Measurements from ENCODE around the gene MAD1L1.
A peak's percentile ranks its signal among the peaks of the same experiment; 100 is the strongest.

MAD1L1 gene

GRCh38 chr7:2034291-2035201 is 198.2 kb downstream of the MAD1L1 start:
- peak overlapping the region; percentile 23 for H3K4me3 Mint-ChIP-seq
- H3K27ac Mint-ChIP-seq, result no peak overlapping the region
- H3K27me3 Mint-ChIP-seq, result no peaks in the 10 kb centered on the region
- no peaks in the 10 kb centered on the region for H3K9me3 Mint-ChIP-seq
- H3K36me3 Mint-ChIP-seq, result peaks cover under 1% of the 10 kb centered on the region
- H3K4me1 Mint-ChIP-seq, result peaks cover 58% of the 10 kb centered on the region

DNA sequence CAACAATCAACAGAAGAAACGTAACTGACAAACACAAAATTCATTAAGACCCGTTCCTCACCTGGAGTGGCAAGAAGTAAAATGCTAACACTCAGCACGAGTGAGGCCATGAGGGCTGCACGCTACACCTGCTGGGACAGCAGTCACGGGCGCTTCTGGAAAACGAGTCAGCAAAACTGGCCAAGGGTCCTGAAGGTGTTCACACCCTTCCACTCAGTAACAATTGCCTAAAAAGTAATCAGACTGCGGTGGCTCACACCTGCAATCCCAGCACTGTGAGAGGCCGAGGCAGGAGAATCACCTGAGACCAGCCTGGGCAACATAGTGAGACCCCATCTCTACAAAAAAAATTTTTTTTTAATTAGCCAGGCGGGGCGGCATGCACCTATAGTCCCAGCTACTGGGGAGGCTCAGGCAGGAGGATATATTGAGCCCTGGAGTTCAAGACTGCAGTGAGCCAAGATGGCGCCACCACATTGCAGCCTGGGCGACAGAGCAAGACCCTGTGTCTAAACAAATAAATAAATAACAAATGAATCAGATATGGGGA is 199.1 kb downstream of the MAD1L1 start:
- no peaks in the 10 kb centered on the region for H3K27me3 Mint-ChIP-seq
- no peak overlapping the region for H3K4me3 Mint-ChIP-seq
- H3K36me3 Mint-ChIP-seq, result peaks cover 5% of the 10 kb centered on the region
- no peak overlapping the region for H3K27ac Mint-ChIP-seq
- peaks cover 52% of the 10 kb centered on the region for H3K4me1 Mint-ChIP-seq
- H3K9me3 Mint-ChIP-seq, result no peaks in the 10 kb centered on the region

DNA sequence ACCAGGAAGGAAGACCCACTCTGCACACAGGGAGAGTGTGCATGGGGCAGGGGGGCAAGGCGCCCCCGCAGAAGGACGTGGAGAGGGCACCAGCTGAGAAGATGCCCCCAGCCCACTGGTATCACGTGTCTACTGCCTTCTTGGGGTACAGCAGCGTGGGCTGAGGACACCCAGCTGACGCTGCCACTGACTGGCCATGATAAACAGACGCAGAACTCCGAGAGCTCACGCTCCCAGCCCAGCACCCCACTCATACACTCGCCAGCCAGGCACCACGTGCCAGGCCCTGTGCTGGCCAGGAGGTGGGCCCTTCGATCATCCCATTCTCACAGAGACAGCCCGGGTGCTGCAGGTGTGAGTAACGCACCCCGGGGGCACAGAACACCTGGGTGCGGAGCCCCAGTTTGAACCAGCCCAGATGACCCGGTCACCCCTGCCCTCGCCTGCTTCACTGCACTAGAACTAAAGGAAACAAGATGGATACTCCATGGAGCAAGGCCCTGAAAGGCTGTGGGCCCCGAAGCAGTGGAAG is 199.8 kb downstream of the MAD1L1 start:
- Mint-ChIP-seq H3K36me3 (peaks cover 9% of the 10 kb centered on the region), H3K4me3 (no peak overlapping the region)

DNA sequence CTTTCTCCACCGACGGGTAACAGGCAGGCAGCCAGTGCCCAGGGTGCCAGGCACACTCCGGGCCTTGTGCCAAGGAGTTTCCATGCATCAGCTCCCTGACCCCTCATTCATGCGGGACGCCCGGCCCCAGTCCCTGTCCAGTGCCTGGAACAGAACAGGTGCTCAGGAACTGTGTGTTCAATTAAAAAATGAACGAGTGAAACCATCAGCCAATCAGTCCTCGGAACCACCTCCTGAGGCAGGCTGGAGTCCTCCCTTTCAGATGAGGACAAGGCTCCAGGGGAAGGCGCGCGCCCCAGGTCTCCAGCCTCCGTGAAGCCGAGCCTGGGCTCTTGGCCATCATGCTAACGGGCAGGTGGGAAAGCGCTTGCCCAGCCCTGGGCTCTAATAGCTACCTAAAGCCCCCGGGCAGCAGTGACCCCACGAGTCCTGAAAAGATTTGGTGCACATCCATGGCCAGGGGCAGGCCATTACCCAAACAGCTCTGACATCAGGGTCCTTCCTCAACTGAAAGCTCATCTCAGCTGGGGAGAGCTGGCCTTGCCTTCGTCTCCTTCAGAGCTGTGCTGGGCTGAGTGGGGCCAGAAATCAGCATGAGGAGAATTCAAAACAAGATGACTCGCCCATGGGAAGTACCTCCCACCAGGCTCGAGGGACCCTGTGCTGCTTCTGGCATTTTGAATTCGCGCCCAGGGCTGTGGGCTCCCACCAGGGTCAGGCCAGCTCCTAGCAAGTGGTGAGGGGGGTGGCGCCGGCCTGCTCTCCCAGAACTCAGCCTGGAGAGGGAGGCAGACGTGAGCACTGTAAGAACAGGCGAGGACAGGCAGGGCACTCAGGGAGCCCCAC is 200.5 kb downstream of the MAD1L1 start:
- Mint-ChIP-seq H3K36me3 (peaks cover 16% of the 10 kb centered on the region), H3K4me1 (peaks cover 40% of the 10 kb centered on the region), H3K4me3 (no peak overlapping the region)

More for the DNA sequence above, 199.8 kb downstream of the MAD1L1 start:
- Mint-ChIP-seq H3K9me3 (peaks cover 4% of the 10 kb centered on the region), H3K27me3 (no peaks in the 10 kb centered on the region), H3K4me1 (peaks cover 47% of the 10 kb centered on the region), H3K27ac (no peak overlapping the region)

DNA sequence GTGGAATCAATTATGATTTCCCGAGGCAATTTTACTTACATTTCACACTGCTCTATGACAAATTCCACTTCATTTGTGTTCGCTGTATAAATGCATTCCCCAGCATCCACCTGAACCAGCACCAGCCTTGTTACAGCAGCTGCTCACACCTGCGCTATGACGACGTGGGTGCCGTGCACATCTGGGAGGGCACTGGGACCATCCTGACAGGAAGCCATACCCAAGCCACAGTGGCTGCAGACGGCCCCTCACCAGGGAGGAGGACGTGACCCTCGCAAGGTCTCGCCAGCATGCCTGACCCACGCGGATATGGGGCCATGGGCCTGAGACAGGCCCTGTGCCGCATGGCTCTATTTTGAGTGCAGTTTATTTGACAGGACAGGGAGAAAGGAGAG is 201.3 kb downstream of the MAD1L1 start:
- Mint-ChIP-seq H3K27ac (no peak overlapping the region), H3K27me3 (no peaks in the 10 kb centered on the region), H3K9me3 (peaks cover 13% of the 10 kb centered on the region), H3K36me3 (peaks cover 20% of the 10 kb centered on the region), H3K4me3 (peak overlapping the region; percentile 19), H3K4me1 (peaks cover 32% of the 10 kb centered on the region)

More for the DNA sequence above, 200.5 kb downstream of the MAD1L1 start:
- Mint-ChIP-seq H3K27me3 (no peaks in the 10 kb centered on the region), H3K27ac (no peak overlapping the region), H3K9me3 (peaks cover 9% of the 10 kb centered on the region)

DNA sequence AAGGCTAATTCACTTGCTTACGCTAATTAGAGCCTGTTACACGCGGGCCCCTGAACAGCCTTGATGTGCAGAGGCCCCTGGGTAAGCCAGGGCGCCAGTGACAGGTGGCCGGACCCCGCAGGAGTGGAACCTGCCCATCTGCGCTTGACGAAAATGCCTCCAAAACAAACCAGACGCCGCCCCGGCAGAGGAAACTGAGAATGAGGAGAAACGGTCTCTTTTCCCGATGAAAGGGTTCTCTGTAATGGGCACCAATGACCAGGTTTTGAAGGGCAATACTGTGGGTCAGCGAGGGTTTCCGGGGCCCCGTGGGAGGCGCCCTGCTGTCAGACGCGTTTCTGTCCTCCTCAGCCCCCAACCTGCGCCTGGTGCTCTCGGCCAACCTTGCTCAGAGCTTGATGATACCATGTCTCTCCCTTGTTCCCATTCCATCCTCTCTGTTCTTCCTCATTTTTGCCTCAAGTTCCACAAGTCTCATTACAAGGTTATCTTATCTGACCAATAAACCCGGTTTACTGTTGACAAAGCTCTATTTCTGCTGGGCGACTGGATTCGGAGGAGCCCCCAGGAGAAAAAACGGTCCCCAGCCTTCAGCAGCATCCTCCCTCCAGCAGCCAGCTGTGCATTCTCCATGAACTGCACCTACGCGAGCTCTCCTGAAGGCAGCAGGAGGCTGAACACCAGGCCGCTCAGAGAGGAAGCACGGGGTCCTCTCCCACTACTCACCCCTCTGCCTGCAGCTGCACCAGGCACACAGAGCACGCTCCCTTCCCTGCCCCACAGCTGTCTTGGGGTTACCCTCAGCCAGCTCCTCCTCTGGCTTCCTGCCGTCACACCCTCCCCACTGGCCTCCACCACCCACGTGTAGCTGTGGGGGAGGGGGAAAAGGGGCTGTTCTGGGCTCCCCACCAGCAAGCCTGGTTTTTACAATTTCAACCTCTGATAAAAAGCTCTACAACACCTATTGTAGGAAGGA is 202.0 kb downstream of the MAD1L1 start:
- Mint-ChIP-seq H3K9me3 (peaks cover 18% of the 10 kb centered on the region), H3K36me3 (peaks cover 26% of the 10 kb centered on the region), H3K4me1 (peaks cover 29% of the 10 kb centered on the region), H3K27ac (no peak overlapping the region), H3K27me3 (no peaks in the 10 kb centered on the region), H3K4me3 (peak overlapping the region; percentile 19)

GRCh38 chr7:2029936-2030335 is 202.8 kb downstream of the MAD1L1 start:
- H3K9me3 Mint-ChIP-seq, result peaks cover 18% of the 10 kb centered on the region
- H3K36me3 Mint-ChIP-seq, result peaks cover 26% of the 10 kb centered on the region
- no peaks in the 10 kb centered on the region for H3K27me3 Mint-ChIP-seq
- H3K27ac Mint-ChIP-seq, result no peak overlapping the region
- H3K4me3 Mint-ChIP-seq, result no peak overlapping the region
- peaks cover 29% of the 10 kb centered on the region for H3K4me1 Mint-ChIP-seq

DNA sequence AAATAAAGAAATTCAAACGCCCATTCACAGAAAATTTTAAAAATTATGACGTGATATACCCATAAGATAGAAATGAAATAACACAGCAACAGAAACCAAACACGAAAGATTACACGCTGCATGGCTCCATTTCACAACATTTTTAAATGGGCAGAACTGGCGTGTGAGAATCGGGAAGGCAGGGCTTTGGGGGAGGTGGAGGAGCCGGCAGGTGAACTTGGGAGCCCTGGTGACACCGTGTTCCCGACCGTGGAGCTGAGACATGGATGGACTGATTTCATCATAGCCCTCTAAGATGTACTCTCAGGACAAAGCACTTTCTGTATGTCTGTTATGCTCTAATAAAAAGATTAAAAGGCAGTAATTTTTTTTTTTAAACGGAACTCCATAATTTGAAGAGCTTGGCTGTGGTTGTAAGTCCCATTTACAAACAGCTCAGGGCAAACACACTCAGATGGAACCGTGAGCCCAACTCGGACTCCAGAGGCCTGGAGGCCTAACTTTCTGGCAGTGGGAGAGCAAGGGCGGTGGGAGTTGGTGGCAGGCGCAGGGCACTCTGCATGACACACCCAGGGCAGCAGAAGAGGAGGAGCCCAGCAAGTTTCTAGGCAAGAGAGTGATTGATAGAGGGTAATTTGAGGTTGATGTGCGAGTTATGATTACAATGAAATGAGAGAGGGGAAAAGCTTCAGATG is 203.4 kb downstream of the MAD1L1 start:
- no peaks in the 10 kb centered on the region for H3K27me3 Mint-ChIP-seq
- no peak overlapping the region for H3K4me3 Mint-ChIP-seq
- peaks cover 32% of the 10 kb centered on the region for H3K4me1 Mint-ChIP-seq
- H3K9me3 Mint-ChIP-seq, result peaks cover 18% of the 10 kb centered on the region
- H3K36me3 Mint-ChIP-seq, result peaks cover 26% of the 10 kb centered on the region
- H3K27ac Mint-ChIP-seq, result no peak overlapping the region

DNA sequence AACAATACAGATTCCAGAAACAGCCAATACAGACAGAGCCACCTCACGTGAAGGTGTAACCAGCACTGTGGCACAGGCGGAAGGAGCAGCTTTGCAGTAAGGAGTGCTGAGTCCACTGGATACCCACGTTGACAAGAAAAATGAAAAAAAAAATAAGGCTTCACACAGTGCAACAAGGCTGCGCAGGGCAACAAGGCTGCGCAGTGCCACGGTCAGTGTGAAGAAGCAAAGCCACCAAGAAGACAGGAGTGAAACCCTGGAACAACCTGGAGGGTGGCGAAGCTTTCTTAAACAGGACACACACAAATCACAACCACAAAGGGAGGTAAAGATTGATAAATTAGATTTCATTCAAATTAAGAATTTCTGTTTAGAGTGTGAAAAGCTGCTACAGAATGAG is 204.0 kb downstream of the MAD1L1 start:
- peaks cover 35% of the 10 kb centered on the region for H3K4me1 Mint-ChIP-seq
- H3K9me3 Mint-ChIP-seq, result peaks cover 18% of the 10 kb centered on the region
- no peaks in the 10 kb centered on the region for H3K27me3 Mint-ChIP-seq
- H3K27ac Mint-ChIP-seq, result no peak overlapping the region
- H3K36me3 Mint-ChIP-seq, result peaks cover 26% of the 10 kb centered on the region
- no peak overlapping the region for H3K4me3 Mint-ChIP-seq

- Mint-ChIP-seq H3K9me3 (peaks cover 18% of the 10 kb centered on the region), H3K27me3 (no peaks in the 10 kb centered on the region), H3K4me1 (peaks cover 24% of the 10 kb centered on the region), H3K36me3 (peaks cover 26% of the 10 kb centered on the region), H3K4me3 (no peak overlapping the region), H3K27ac (no peak overlapping the region)
Measured at GRCh38 chr7:2025188-2025587, 207.6 kb downstream of the MAD1L1 start.

GRCh38 chr7:2024567-2024918 is 208.2 kb downstream of the MAD1L1 start:
- peaks cover 18% of the 10 kb centered on the region for H3K9me3 Mint-ChIP-seq
- peaks cover 26% of the 10 kb centered on the region for H3K36me3 Mint-ChIP-seq
- H3K4me1 Mint-ChIP-seq, result peaks cover 29% of the 10 kb centered on the region
- no peaks in the 10 kb centered on the region for H3K27me3 Mint-ChIP-seq
- H3K4me3 Mint-ChIP-seq, result no peak overlapping the region
- no peak overlapping the region for H3K27ac Mint-ChIP-seq

DNA sequence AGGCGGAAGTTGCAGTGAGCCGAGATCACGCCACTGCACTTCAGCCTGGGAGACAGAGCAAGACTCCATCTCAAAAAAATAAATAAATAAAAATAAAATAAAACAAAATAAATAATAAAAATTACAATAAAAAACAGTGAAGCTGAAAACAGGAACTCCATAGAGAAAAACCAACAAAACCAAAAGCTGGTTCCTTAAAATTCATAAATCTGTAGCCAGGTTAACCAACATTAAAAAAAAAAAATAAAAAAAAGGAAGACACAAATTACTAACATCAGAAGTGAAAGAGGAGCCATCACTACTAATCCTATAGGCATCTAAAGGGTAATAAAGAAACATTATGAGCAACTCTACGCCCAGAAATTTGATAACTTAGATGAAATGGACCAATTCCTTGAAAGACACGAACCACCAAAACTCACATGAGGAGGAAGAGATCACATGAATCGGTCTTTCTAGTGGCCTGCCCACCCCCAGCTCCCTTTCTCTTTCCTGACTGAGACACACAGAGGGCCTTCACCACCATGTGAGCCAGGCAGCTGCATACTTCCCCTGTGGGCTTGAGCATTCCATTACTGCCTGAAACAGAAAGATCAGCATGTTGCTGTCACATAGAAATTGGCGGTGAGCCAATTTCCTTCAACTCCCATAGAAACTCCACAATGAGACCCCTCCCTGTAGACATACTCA is 208.7 kb downstream of the MAD1L1 start:
- H3K36me3 Mint-ChIP-seq, result peaks cover 23% of the 10 kb centered on the region
- no peak overlapping the region for H3K27ac Mint-ChIP-seq

DNA sequence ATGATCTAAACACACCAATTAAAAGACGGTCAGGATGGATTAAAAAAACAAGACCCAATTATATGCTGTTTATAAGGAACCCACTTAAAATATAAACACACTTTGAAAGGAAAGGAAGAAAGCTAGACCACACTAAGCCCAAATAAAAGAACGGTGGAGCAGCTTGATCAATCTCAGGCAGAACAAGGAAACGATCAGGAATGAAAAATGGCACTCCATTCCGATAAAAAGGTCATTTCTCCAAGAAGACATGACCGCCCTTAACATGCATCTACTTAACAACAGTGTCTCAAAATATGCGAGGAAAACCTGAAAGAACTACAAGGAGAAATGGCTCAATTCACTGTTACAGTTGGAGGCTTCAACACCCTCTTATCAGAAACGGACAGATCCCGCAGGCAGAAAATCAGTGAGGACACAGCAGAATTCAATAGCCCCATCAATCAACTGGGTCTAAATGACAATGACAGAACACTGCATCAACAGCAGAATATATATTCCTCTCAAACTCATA is 210.0 kb downstream of the MAD1L1 start:
- Mint-ChIP-seq H3K27me3 (no peaks in the 10 kb centered on the region), H3K27ac (no peak overlapping the region), H3K9me3 (peaks cover 13% of the 10 kb centered on the region), H3K36me3 (peaks cover 15% of the 10 kb centered on the region), H3K4me3 (no peak overlapping the region), H3K4me1 (peaks cover 36% of the 10 kb centered on the region)

More for the DNA sequence above, 208.7 kb downstream of the MAD1L1 start:
- peaks cover 18% of the 10 kb centered on the region for H3K9me3 Mint-ChIP-seq
- H3K4me3 Mint-ChIP-seq, result no peak overlapping the region
- H3K27me3 Mint-ChIP-seq, result no peaks in the 10 kb centered on the region
- peaks cover 33% of the 10 kb centered on the region for H3K4me1 Mint-ChIP-seq

Measured in activated naive CD4-positive, alpha-beta T cell treated with anti-CD3 and anti-CD28 coated beads, Interleukin-2, amount 50 U/mL, for 24 hours (primary cell).